GM11168 (cell line): Measurements from ENCODE around the gene ZNF804A.
"Not testable (repeated sequence)": the region's sequence is repeated elsewhere in the genome, so short reads cannot be mapped to it uniquely, and the experiment has no call there.

ENCODE experiments used
- in situ Hi-C: fragments of 300-500 bp; cut with MboI; formaldehyde crosslinking; loops from one replicate; pipeline ENCODE4 v1.12.0; 2022; ENCODE audit warnings: low sequenced_read_pairs; ENCODE audit not compliant: unreplicated experiment

Gene ZNF804A

GRCh38 chr2:184696644-184697043, 98.3 kb downstream of the ZNF804A start:
- in situ Hi-C loops, result no loop called here

GRCh38 chr2:184698476-184698875, 100.1 kb downstream of the ZNF804A start:
- in situ Hi-C loops, result no loop called here

- in situ Hi-C loops, result no loop called here
Measured at GRCh38 chr2:184721881-184722280, 123.6 kb downstream of the ZNF804A start.

GRCh38 chr2:184727813-184728212, 129.5 kb downstream of the ZNF804A start:
- in situ Hi-C loops, result no loop called here

GRCh38 chr2:184728411-184728810, 130.1 kb downstream of the ZNF804A start:
- in situ Hi-C loops, result no loop called here

GRCh38 chr2:184729581-184729980, 131.3 kb downstream of the ZNF804A start:
- in situ Hi-C loops, result no loop called here

- in situ Hi-C loops, result no loop called here
Measured at GRCh38 chr2:184730288-184730687, 132.0 kb downstream of the ZNF804A start.

- in situ Hi-C loops, result no loop called here
Measured at GRCh38 chr2:184734338-184734737, 136.0 kb downstream of the ZNF804A start.

GRCh38 chr2:184735611-184736010, 137.3 kb downstream of the ZNF804A start:
- in situ Hi-C loops, result no loop called here

- in situ Hi-C loops, result no loop called here
Measured at GRCh38 chr2:184743096-184743495, 144.8 kb downstream of the ZNF804A start.

GRCh38 chr2:184756161-184756560, 157.8 kb downstream of the ZNF804A start:
- in situ Hi-C loops, result no loop called here

- in situ Hi-C loops, result no loop called here
Measured at GRCh38 chr2:184756885-184757284, 158.6 kb downstream of the ZNF804A start.

GRCh38 chr2:184759557-184760255, 161.4 kb downstream of the ZNF804A start:
- in situ Hi-C loops, result not testable (repeated sequence)

- in situ Hi-C loops, result no loop called here
Measured at GRCh38 chr2:184760931-184761330, 162.6 kb downstream of the ZNF804A start.

GRCh38 chr2:184765112-184765895, 167.0 kb downstream of the ZNF804A start:
- in situ Hi-C loops, result no loop called here

- in situ Hi-C loops, result no loop called here
Measured at GRCh38 chr2:184767059-184767458, 168.7 kb downstream of the ZNF804A start.

- in situ Hi-C loops, result no loop called here
Measured at GRCh38 chr2:184769023-184769422, 170.7 kb downstream of the ZNF804A start.

GRCh38 chr2:184769686-184770085, 171.4 kb downstream of the ZNF804A start:
- in situ Hi-C loops, result no loop called here

- in situ Hi-C loops, result no loop called here
Measured at GRCh38 chr2:184779777-184780176, 181.4 kb downstream of the ZNF804A start.

- in situ Hi-C loops, result no loop called here
Measured at GRCh38 chr2:184780384-184780783, 182.1 kb downstream of the ZNF804A start.

GRCh38 chr2:184780944-184781343, 182.6 kb downstream of the ZNF804A start:
- in situ Hi-C loops, result no loop called here

- in situ Hi-C loops, result no loop called here
Measured at GRCh38 chr2:184783576-184783975, 185.2 kb downstream of the ZNF804A start.
